BLaER1 treated with 17β-estradiol and CSF1 and Interleukin-3, amounts not matched to agents 10 nM and 100 nM (cell line): ENCODE measurements around the gene ZNF563.
"Not testable (repeated sequence)": the region's sequence is repeated elsewhere in the genome, so short reads cannot be mapped to it uniquely, and the experiment has no call there.

Experiments used
- H3K27ac ChIP-seq, 11 experiments: shearing (Covaris generic); formaldehyde crosslinking; 2 replicates each; pipeline ENCODE4 v1.8.1; 2022
- H3K27me3 ChIP-seq, 11 experiments: shearing (Covaris generic); formaldehyde crosslinking; 2 replicates each; pipeline ENCODE4 v1.8.1; 2022
- H3K36me3 ChIP-seq, 11 experiments: shearing (Covaris generic); formaldehyde crosslinking; 2 replicates each; pipeline ENCODE4 v1.8.1; 2022
- H3K4me1 ChIP-seq, 10 experiments: shearing (Covaris generic); formaldehyde crosslinking; 2 replicates each; pipeline ENCODE4 v1.8.1; 2022
- H3K4me2 ChIP-seq, 11 experiments: shearing (Covaris generic); formaldehyde crosslinking; 2 replicates each; pipeline ENCODE4 v1.8.1; 2022
- H3K4me3 ChIP-seq, 10 experiments: shearing (Covaris generic); formaldehyde crosslinking; 2 replicates each; pipeline ENCODE4 v1.8.1; 2022
- H3K9ac ChIP-seq, 11 experiments: shearing (Covaris generic); formaldehyde crosslinking; 2 replicates each; pipeline ENCODE4 v1.8.1; 2022
- H3K9me3 ChIP-seq, 11 experiments: shearing (Covaris generic); formaldehyde crosslinking; replicated peaks in 1 of 11; 2 replicates each; pipeline ENCODE4 v1.8.1; 2022
- H4K20me1 ChIP-seq, 11 experiments: shearing (Covaris generic); formaldehyde crosslinking; 2 replicates each; pipeline ENCODE4 v1.8.1; 2022
- Cebpa-rat ChIP-seq, 11 experiments: shearing (Covaris generic); IDR thresholded peaks; 2 replicates each; pipeline ENCODE4 v1.8.1; 2022

Gene ZNF563

GRCh38 chr19:12314553-12314952 lies 18.9 kb downstream of the ZNF563 start:
- no peaks in the 10 kb centered on the region for H4K20me1 ChIP-seq
- H3K27me3 ChIP-seq, result no peaks in the 10 kb centered on the region
- H3K36me3 ChIP-seq, result peaks cover 15 to 37% (median 21%) of the 10 kb centered on the region in 11 experiments
- H3K27ac ChIP-seq, result no peak overlapping the region
- no peak for TF ChIP-seq Cebpa-rat (IDR thresholded peaks at IDR 0.05)
- no peak overlapping the region for H3K4me3 ChIP-seq
- H3K9ac ChIP-seq, result no peak overlapping the region
- H3K4me1 ChIP-seq, result no peaks in the 10 kb centered on the region
- no peak overlapping the region for H3K4me2 ChIP-seq
- peaks cover 32 to 67% (median 58%) of the 10 kb centered on the region in 11 experiments for H3K9me3 ChIP-seq

- H3K9me3 ChIP-seq, result peaks cover 11 to 44% (median 28%) of the 10 kb centered on the region in 11 experiments; a peak in 20 of 22 replicates
- not testable (repeated sequence) for H3K4me1 ChIP-seq, H3K9ac ChIP-seq
Measured at GRCh38 chr19:12308891-12309290, 24.5 kb downstream of the ZNF563 start.

GRCh38 chr19:12295191-12295590 lies 38.2 kb downstream of the ZNF563 start:
- H3K27ac ChIP-seq, result peak overlapping the region; percentile 83 to 95 (median 90); a peak in 20 of 22 replicates
- H3K4me1 ChIP-seq, result peaks cover 10 to 20% (median 13%) of the 10 kb centered on the region in 10 experiments
- H3K9ac ChIP-seq, result peak overlapping the region; percentile 91 to 97 (median 93); a peak in 20 of 22 replicates

More at GRCh38 chr19:12308891-12309290, 24.5 kb downstream of the ZNF563 start:
- H3K27ac ChIP-seq, H3K27me3 ChIP-seq, H3K4me2 ChIP-seq, H3K36me3 ChIP-seq, H3K4me3 ChIP-seq, H4K20me1 ChIP-seq: not testable (repeated sequence)

GRCh38 chr19:12294249-12295158 lies 38.9 kb downstream of the ZNF563 start, which contains the start of gene ZNF44:
ZNF44 (minus strand) TSS chr19:12294883; CDS start chr19:12294694, 189 bp downstream.
- peak within 1 kb of the TSS; percentile 83 to 99 (median 91) for H3K4me2 ChIP-seq
- no peak for TF ChIP-seq Cebpa-rat (IDR thresholded peaks at IDR 0.05)
- peaks cover 0 to 24% (median 0%) of the 10 kb centered on the region in 11 experiments; a peak in 5 of 22 replicates for H4K20me1 ChIP-seq
- no peaks in the 10 kb centered on the region for H3K27me3 ChIP-seq
- H3K4me3 ChIP-seq, result peak within 1 kb of the TSS; percentile 87 to 100 (median 100)
- peaks cover 12 to 32% (median 26%) of the 10 kb centered on the region in 11 experiments; a peak in 20 of 22 replicates for H3K36me3 ChIP-seq
- peak within 1 kb of the TSS; percentile 91 to 97 (median 93) for H3K9ac ChIP-seq
- H3K9me3 ChIP-seq, result peaks cover 0 to 32% (median 13%) of the 10 kb centered on the region in 11 experiments; a peak in 15 of 22 replicates
- peak within 1 kb of the TSS; percentile 83 to 95 (median 90) for H3K27ac ChIP-seq
- H3K4me1 ChIP-seq, result peaks cover 10 to 26% (median 15%) of the 10 kb centered on the region in 10 experiments

More at GRCh38 chr19:12295191-12295590, 38.2 kb downstream of the ZNF563 start:
- peaks cover 10 to 27% (median 22%) of the 10 kb centered on the region in 11 experiments; a peak in 19 of 22 replicates for H3K36me3 ChIP-seq
- peaks cover 0 to 25% (median 7%) of the 10 kb centered on the region in 11 experiments; a peak in 14 of 22 replicates for H3K9me3 ChIP-seq
- H4K20me1 ChIP-seq, result peaks cover 0 to 24% (median 0%) of the 10 kb centered on the region in 11 experiments; a peak in 5 of 22 replicates
- H3K4me3 ChIP-seq, result peak overlapping the region; percentile 87 to 100 (median 100); a peak in 19 of 20 replicates
- peak overlapping the region; percentile 43 to 98 (median 89); a peak in 17 of 22 replicates for H3K4me2 ChIP-seq
- H3K27me3 ChIP-seq, result no peaks in the 10 kb centered on the region
- no peak for TF ChIP-seq Cebpa-rat (IDR thresholded peaks at IDR 0.05)

GRCh38 chr19:12293777-12294248 lies 39.6 kb downstream of the ZNF563 start:
- Histone ChIP-seq H3K9ac (peak overlapping the region; percentile 91 to 97 (median 93)), H3K4me2 (peak overlapping the region; percentile 83 to 99 (median 91)), H3K4me3 (peak overlapping the region; percentile 87 to 100 (median 100)), H4K20me1 (peaks cover 0 to 24% (median 0%) of the 10 kb centered on the region in 11 experiments; a peak in 5 of 22 replicates), H3K4me1 (peaks cover 10 to 33% (median 20%) of the 10 kb centered on the region in 10 experiments), H3K27ac (peak overlapping the region; percentile 83 to 95 (median 90)), H3K9me3 (peaks cover 0 to 39% (median 16%) of the 10 kb centered on the region in 11 experiments; a peak in 15 of 22 replicates), H3K27me3 (no peaks in the 10 kb centered on the region), H3K36me3 (peaks cover 15 to 37% (median 30%) of the 10 kb centered on the region in 11 experiments; a peak in 21 of 22 replicates)
- peak in 1 of 11 experiments; percentile 35; a peak in 1 of 22 replicates for TF ChIP-seq Cebpa-rat (IDR thresholded peaks at IDR 0.05)

GRCh38 chr19:12289790-12290065 lies 43.7 kb downstream of the ZNF563 start:
- TF ChIP-seq Cebpa-rat (IDR thresholded peaks at IDR 0.05), result no peak
- peak overlapping the region in 4 of 11 experiments; percentile 52 to 81 (median 63); a peak in 8 of 22 replicates for H3K4me2 ChIP-seq
- peaks cover 37 to 74% (median 53%) of the 10 kb centered on the region in 11 experiments for H3K9me3 ChIP-seq
- H3K4me1 ChIP-seq, result peaks cover 10 to 30% (median 19%) of the 10 kb centered on the region in 10 experiments
- no peak overlapping the region for H3K4me3 ChIP-seq
- H3K27ac ChIP-seq, result peak overlapping the region in 2 of 11 experiments; percentile 20 to 53; a peak in 2 of 22 replicates
- H3K36me3 ChIP-seq, result peaks cover 43 to 72% (median 66%) of the 10 kb centered on the region in 11 experiments
- no peaks in the 10 kb centered on the region for H3K27me3 ChIP-seq
- H3K9ac ChIP-seq, result no peak overlapping the region
- H4K20me1 ChIP-seq, result peaks cover 0 to 24% (median 0%) of the 10 kb centered on the region in 11 experiments; a peak in 5 of 22 replicates

- Histone ChIP-seq H3K4me2 (no peak overlapping the region), H3K4me1 (peaks cover 2 to 23% (median 10%) of the 10 kb centered on the region in 10 experiments; a peak in 19 of 20 replicates), H3K36me3 (peaks cover 60 to 88% (median 82%) of the 10 kb centered on the region in 11 experiments), H4K20me1 (peaks cover 0 to 12% (median 0%) of the 10 kb centered on the region in 11 experiments; a peak in 5 of 22 replicates), H3K9ac (no peak overlapping the region), H3K9me3 (peaks cover 54 to 91% (median 70%) of the 10 kb centered on the region in 11 experiments), H3K27me3 (no peaks in the 10 kb centered on the region), H3K4me3 (no peak overlapping the region), H3K27ac (no peak overlapping the region)
- TF ChIP-seq Cebpa-rat (IDR thresholded peaks at IDR 0.05), result no peak
Measured at GRCh38 chr19:12287958-12288500, 45.4 kb downstream of the ZNF563 start.

GRCh38 chr19:12284631-12285030 lies 48.8 kb downstream of the ZNF563 start:
- no peaks in the 10 kb centered on the region; a peak in 1 of 22 replicates for H4K20me1 ChIP-seq
- peaks cover 0 to 10% (median 4%) of the 10 kb centered on the region in 10 experiments; a peak in 9 of 20 replicates for H3K4me1 ChIP-seq
- peak overlapping the region in 1 of 10 experiments; percentile 10; a peak in 1 of 20 replicates for H3K4me3 ChIP-seq
- no peak overlapping the region for H3K4me2 ChIP-seq
- peaks cover 85 to 98% (median 92%) of the 10 kb centered on the region in 11 experiments for H3K9me3 ChIP-seq
- no peak overlapping the region for H3K27ac ChIP-seq
- H3K27me3 ChIP-seq, result no peaks in the 10 kb centered on the region
- no peak for TF ChIP-seq Cebpa-rat (IDR thresholded peaks at IDR 0.05)
- H3K9ac ChIP-seq, result no peak overlapping the region
- peaks cover 55 to 82% (median 71%) of the 10 kb centered on the region in 11 experiments for H3K36me3 ChIP-seq
